GM03348 (cell line): Measurements from ENCODE around the gene PIBF1.

ENCODE experiments used
- DNase-seq: peaks from one replicate; pipeline ENCODE4 v3.0.0; 2012; ENCODE audit warnings: low spot score

Gene PIBF1

GRCh38 chr13:73060251-73061160 is 278.6 kb downstream of the PIBF1 start:
- DNase-seq, result peak; percentile 66

- peak; percentile 8 for DNase-seq
These were observed 279.5 kb downstream of the PIBF1 start for GRCh38 chr13:73061473-73061872.

- no peak for DNase-seq
These were observed 279.9 kb downstream of the PIBF1 start for GRCh38 chr13:73061876-73062275.

- no peak for DNase-seq
These were observed 280.5 kb downstream of the PIBF1 start for GRCh38 chr13:73062468-73062867.

- no peak for DNase-seq
These were observed 281.2 kb downstream of the PIBF1 start for GRCh38 chr13:73063166-73063565.

GRCh38 chr13:73065036-73065435 is 283.1 kb downstream of the PIBF1 start:
- DNase-seq, result no peak

- DNase-seq, result no peak
These were observed 283.9 kb downstream of the PIBF1 start for GRCh38 chr13:73065665-73066340.
